AG08395 (cell line): Measurements from ENCODE around the gene MRPL10.

Experiments used
- DNase-seq: peaks from one replicate; pipeline ENCODE4 v3.0.0; 2012; ENCODE audit warnings: mixed read lengths, low spot score

Gene MRPL10

GRCh38 chr17:47812146-47812920, 19.0 kb downstream of the MRPL10 start:
- no peak for DNase-seq

- DNase-seq = no peak
Observed at GRCh38 chr17:47811709-47812108, 19.6 kb downstream of the MRPL10 start.

DNA sequence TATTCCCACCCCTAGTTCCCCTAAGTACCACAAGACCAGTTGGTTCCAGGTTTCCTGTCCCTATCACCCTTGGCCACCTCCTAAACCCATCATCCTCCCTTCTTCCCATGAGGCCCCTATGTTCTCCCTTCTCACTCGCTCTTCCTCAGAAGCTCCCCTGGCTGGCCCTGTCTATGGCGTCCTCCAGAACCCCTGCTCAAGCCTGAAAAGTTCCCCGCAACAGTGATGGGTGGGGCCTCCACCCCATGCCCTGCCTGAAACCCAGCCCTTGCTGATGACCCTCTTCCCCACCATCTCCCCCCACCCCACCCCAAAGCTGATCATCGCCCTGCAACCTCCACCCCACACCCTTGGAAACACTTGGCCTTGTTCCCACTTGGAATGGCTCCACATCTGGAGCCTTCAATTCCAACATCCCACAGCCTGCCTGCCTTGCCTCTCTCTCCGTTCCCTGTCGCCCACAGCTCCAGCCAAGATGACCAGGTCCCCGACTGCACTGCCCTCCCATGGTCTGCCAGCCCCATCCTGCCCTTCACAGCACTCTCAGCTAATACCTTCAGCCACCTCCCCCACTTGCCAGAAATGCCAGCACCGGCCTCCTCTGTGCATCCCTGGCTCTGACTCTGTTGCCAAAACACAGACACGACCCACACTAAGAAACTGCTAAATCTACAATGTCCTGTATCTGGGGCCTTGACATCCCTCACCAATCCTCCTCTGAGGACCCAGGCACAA, 20.3 kb downstream of the MRPL10 start:
- no peak for DNase-seq

DNA sequence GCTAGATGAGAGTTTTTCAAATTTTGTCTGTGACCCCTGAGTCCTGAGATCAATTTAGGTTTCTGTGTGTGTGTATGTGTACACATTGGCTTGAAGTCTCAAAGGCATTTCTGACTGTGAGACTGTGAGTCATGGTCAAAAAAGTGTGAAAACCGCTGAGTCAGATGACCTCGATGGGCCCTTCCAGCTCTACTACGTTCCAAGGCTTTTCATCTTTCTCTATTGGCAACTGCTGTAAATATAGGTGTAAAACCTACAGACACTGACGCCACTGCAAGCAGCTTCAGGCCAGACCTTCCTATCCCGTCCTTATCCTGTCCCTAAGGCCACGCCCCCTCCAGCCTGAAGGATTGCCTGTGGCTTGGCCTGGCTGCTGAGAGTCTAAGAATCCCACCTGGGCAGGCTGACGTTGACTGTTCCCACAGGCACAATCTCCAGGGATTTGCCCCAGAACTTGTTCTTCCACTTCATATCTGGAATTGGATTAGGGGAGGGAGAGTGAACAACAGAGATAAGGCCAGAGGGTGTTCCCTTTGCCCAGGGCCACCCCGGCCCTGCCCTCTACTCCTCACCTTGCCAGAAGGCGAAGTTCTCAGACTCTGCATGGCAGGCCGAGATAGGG, 21.0 kb downstream of the MRPL10 start:
- peak; percentile 91 for DNase-seq

DNA sequence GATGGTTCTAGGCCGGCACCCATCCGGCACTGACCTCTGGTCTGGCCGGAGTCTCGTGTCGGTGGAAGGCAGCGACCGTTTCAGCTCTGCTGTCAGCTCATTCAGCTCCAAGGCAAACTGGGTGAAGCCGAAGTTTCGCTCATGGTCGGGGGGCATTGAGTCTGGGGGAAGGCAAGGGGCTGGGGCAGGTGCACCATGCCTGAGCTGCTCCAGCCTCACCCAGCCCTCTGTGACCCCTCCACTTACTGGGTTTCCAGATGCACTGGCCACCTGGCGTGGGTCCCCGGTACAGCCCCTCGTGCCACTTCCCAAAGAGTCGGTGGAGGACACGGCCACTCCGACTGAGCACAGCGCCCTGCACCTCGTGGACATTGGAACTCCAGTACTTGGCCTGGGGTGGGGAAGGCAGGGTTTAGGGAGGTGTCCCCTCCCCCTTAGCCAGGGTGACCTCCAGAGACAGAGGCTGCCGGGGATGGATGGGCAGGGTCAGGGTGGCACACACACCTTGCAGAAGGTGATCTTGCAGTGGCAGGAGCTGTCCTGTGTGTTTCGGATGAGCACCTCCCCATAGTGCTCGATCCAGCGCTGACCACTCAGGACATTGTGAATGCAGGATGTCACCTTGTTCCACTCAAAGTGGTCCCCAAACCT, 22.4 kb downstream of the MRPL10 start:
- DNase-seq = no peak

DNA sequence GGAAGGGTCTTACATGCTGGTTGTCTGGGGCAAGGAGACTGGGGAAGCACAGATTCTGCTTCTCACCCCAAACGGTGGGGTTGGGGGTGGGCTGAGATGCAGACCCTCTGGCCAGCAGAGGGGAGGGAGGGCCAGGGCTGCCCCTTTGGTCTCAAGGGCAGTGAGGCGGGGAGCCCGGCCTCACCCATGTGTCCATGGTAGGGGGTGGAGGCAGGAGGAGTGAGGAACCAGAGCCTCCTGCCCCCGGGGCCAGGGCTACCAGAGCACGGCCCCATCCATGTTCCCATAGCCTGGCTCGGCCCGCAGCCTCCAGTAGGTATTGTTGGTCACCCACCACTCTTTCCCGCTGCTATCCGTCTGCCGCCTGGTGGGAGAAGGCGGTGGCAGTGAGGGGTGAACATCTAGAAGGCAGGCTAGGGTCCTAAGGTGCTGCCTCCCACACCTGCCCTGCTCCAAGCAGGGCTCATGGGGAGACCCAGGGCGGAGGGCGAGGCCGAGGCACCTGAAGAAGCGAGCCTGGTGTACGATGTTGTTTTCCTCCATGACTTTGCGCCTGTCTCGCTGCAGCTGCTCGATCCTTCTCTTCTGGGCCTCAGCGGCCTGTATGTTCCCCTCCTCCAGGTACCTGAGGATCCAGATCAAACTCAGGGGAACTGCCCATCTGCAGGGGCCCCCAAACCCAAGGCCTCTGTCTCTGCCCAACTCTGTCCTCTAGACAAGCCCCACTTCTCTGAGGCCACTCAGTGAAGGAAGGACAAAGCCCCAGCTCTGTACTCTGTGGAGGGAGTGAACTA, 23.1 kb downstream of the MRPL10 start:
- no peak for DNase-seq

DNA sequence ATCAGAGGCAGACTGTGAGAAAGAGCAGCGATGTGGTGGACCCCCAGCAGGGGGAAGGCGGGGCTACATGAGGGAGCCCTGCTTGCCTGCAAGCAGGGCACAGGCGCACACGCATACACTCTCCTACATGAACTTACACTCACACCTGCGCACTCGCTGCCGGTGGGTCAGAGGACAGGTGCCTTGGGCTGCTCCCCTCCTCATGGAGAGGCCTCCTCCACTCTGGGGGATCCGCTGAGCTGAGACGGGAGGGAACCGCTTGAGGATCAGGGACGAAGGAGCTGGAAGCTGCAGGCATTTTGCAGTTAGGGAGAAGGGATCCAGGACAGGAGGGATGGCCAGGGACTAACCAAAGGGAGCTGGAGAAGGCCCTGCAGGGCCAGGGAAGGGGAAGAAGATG, 23.9 kb downstream of the MRPL10 start:
- DNase-seq = no peak

DNA sequence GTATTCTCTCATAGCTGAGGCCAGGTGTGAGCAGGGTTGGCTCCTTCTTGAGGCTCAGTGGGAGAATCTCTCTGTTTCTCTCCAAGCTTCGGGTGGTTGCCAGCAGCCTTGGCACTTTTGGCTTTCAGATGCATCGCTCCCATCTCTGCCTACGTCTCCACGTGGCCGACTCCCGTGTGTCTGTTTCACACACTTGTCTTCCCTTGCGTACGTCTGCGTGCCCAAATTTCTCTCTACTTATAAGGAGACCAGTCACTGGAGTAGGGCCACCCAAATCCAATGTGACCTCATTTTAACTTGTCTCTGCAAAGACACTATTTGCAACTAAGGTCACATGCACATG, 24.5 kb downstream of the MRPL10 start:
- DNase-seq = no peak

DNA sequence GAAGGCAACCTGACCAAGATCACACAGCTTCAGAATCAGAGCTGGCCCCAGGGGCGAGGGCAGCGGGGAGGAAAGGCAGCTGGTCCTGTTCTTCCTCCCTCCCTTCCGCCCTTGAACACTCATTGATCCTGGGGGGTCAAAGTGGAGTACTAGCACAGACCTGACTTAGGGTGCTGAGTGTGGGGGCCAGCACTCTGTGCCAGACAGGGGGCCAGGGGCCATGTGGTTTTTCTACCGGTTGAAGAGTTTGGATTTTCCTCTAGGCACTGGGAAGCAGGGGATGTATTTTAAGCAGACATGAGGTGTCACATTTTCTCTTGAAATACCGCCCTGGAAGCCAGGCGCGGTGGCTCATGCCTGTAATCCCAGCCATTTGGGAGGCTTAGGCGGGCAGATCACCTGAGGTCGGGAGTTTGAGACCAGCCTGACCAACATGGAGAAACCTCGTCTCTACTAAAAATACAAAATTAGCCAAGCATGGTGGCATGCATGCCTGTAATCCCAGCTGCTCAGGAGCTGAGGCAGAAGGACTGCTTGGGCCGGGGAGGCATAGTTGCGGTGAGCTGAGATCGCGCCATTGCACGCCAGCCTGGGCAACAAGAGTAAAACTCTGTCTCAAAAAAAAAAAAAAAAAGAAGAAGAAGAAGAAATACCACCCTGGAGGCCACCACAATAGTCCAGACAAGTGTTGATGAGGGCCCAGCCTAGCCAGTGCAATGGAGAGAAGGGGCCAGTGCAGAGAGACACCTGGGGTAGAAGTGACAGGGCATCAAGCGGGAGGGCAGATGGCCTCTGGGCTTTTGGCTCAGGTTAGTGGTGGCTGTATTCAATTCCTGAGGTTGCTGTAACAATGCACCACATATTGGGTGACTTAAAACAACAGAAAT, 25.1 kb downstream of the MRPL10 start:
- no peak for DNase-seq

DNA sequence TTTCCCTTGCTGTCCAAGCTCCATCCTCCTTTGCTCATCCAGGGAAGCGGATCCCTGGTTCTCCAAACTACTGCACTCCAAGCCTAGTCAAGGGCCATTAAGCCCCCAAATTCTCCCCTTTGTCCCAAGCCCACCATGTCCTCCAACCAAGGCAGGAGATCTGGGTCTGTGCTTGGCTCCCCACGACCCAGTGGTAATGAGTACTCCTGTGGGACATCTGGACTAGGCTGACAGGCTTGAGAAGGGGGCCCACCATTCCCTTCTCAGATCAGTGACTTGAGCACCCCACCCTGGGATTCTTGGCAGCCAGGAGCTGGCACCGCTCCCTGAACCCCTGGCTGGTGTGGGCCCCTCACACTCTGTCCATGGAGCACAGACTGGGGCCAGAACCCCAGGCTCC, 26.9 kb downstream of the MRPL10 start:
- DNase-seq = no peak

GRCh38 chr17:47803751-47804150, 27.6 kb downstream of the MRPL10 start:
- no peak for DNase-seq

- DNase-seq = no peak
Observed at GRCh38 chr17:47803201-47803600, 28.1 kb downstream of the MRPL10 start.

GRCh38 chr17:47802341-47803022, 28.9 kb downstream of the MRPL10 start:
- DNase-seq = peak; percentile 61

GRCh38 chr17:47801906-47802305, 29.4 kb downstream of the MRPL10 start:
- DNase-seq = no peak

DNA sequence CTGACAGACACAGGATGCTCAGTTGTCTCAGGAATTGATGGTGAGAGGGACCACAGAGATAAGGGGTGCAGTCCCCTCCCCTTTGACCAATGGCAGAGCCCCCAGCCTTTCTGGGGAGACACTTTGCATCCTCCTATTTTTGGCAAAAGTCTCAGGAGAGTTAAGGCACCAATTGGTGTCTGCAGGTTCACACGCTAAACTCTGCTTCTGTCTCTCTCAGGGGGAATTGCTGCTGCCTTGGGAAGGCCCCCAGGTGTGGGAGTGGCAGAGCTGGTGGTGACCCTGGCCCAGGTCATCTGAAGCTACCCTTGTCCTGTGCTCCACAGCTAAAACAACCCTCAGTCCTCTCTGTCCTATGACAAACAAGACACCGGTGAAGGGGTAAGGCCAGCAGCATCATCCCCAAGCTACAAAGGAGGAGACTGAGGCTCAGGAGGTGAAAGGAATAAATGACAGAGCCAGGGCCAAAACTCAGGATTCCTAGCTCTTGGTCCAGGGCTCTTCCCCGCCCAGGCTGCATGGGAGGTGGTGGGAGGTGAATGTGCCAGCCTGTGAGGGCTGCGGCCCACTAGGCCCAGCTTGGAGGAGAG, 30.1 kb downstream of the MRPL10 start:
- DNase-seq = no peak

DNA sequence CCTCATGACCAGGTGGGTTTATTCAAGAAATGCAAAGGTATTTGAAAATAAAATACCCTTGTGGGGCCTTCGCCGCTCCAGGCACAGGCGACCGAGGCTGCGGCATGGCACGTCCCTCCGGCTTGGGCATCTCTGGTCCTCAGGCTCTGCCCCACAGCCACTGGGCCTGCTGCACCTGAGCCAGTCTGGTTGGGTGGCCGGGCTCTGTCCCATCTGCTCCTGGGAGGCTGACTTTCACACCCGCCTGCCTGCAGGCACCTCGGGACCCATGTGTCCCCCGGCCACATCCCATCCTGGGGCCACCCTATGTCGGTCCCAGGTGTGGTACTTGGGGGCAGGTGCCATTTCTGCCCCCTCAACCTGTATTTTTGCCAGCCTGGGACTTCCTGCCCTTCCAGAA, 30.7 kb downstream of the MRPL10 start:
- DNase-seq = no peak

- no peak for DNase-seq
Observed at GRCh38 chr17:47797797-47798196, 33.5 kb downstream of the MRPL10 start.

- no peak for DNase-seq
Observed at GRCh38 chr17:47792979-47793378, 38.4 kb downstream of the MRPL10 start.

GRCh38 chr17:47792457-47792856, 38.9 kb downstream of the MRPL10 start:
- no peak for DNase-seq

DNA sequence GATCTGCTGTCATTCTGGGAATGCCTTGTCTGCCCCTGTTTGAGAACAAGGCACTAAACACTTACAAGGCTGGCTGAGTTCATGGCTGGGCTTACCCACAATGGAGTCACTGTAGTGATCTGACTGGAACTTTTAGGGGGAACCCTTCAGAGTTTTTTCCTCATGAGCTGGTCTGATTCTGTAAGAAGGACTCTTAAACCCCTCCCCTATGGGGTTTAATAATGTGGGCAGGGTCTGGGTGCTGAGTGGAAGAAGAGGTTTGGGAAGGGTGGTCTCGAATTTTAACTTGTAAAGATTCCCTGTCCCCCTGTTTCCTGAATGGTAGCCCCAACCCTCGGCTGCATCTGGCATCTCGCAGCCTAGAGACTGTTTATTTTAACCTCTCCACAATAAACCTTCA, 40.3 kb downstream of the MRPL10 start:
- DNase-seq = no peak
